ENCODE measurements around the gene PHC2.

The PHC2 gene

DNA sequence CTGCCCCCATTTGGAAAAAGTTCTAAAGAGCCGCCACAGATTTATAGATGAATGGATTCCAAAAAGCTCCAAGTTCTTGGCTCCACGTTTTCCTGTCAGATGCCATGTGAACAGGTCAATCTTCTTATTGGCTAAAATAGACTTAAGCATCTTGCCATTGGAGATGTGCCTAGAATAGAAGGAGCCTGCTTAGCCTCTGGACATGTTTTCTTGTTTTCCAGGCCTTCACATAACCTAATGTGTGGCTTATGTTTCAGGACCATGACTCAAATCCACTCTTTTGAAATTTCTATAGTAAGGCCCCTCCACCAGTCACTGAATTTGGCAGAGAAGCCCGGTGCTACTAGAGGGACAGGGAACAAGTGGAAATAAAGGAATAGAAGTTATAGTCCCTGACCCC is 31.5 kb downstream of the PHC2 start:
- no peak overlapping the region for H4K8ac ChIP-seq (ENCODE audit: low read depth, low read length)
- no peak overlapping the region for H2BK15ac ChIP-seq (replicated peaks; ENCODE audit: low read depth)
- H3K79me2 ChIP-seq (ENCODE audit: control insufficient read depth, insufficient read depth, low read length) = no peaks in the 10 kb centered on the region
- H3K36me3 ChIP-seq (ENCODE audit: control insufficient read depth, insufficient read depth, low read length) = no peaks in the 10 kb centered on the region
- H2BK5ac ChIP-seq (ENCODE audit: low read length) = no peak overlapping the region
- H2BK120ac ChIP-seq (ENCODE audit: low read depth, low read length) = no peak overlapping the region
- WGBS (ENCODE audit: extremely low coverage, insufficient coverage, low lambda C conversion rate) = no CpG with 5 or more reads among the region's 3 CpGs
- no peaks in the 10 kb centered on the region for H3K79me1 ChIP-seq (ENCODE audit: low read length)
- no peak overlapping the region for H4K5ac ChIP-seq (ENCODE audit: low read length)
- no peaks in the 10 kb centered on the region for H3K4me1 ChIP-seq (ENCODE audit: control insufficient read depth, low read depth, low read length)
- H3K9ac ChIP-seq (ENCODE audit: low read length) = no peak overlapping the region
- no peak overlapping the region for H3K18ac ChIP-seq (ENCODE audit: low read length)
- DNase-seq = no peak
- H3K4me3 ChIP-seq (ENCODE audit: low read length) = no peak overlapping the region
- no peak overlapping the region for H3K4ac ChIP-seq (ENCODE audit: low read depth, low read length)
- no peak overlapping the region for H3K4me2 ChIP-seq (ENCODE audit: low read length)
- no peak overlapping the region for H3K56ac ChIP-seq (ENCODE audit: low read length)
- H3K27ac ChIP-seq (ENCODE audit: low read depth, low read length) = no peak overlapping the region
- no peak overlapping the region for H2AK5ac ChIP-seq (ENCODE audit: low read length)
- no peak overlapping the region for H3K23ac ChIP-seq (ENCODE audit: low read length)
- H3K27me3 ChIP-seq (ENCODE audit: insufficient read depth, low read length, poor library complexity) = no peaks in the 10 kb centered on the region

DNA sequence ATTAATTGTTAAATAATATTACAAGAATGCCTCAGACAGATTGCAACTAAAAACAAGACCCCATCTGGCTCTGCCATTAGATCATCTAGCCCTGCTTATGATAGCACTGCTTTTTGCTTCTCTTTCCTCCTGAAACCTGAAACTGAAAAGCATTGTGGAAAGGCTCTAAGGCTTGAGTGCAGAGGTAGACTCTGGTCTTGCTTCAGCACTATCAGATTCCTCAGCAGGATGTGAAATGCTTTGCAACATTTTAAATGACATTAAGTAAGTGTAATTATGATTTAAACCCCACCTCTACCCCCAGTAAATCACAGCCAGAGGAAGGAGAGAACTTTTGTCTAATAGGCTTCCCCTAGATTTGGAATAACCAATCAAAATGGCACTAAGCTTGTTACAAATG is 32.9 kb downstream of the PHC2 start:
- Histone ChIP-seq H2BK120ac (ENCODE audit: low read depth, low read length) (no peak overlapping the region), H3K27ac (ENCODE audit: low read depth, low read length) (no peak overlapping the region), H2AK5ac (ENCODE audit: low read length) (no peak overlapping the region), H2BK5ac (ENCODE audit: low read length) (no peak overlapping the region), H2BK15ac (replicated peaks; ENCODE audit: low read depth) (no peak overlapping the region), H3K79me2 (ENCODE audit: control insufficient read depth, insufficient read depth, low read length) (no peaks in the 10 kb centered on the region), H3K23ac (ENCODE audit: low read length) (no peak overlapping the region), H4K5ac (ENCODE audit: low read length) (no peak overlapping the region), H3K9ac (ENCODE audit: low read length) (no peak overlapping the region), H3K79me1 (ENCODE audit: low read length) (no peaks in the 10 kb centered on the region), H3K4me3 (ENCODE audit: low read length) (no peak overlapping the region), H3K56ac (ENCODE audit: low read length) (no peak overlapping the region), H3K36me3 (ENCODE audit: control insufficient read depth, insufficient read depth, low read length) (no peaks in the 10 kb centered on the region), H4K8ac (ENCODE audit: low read depth, low read length) (no peak overlapping the region), H3K4me1 (ENCODE audit: control insufficient read depth, low read depth, low read length) (peaks cover 2% of the 10 kb centered on the region), H3K18ac (ENCODE audit: low read length) (no peak overlapping the region), H3K4ac (ENCODE audit: low read depth, low read length) (no peak overlapping the region), H3K4me2 (ENCODE audit: low read length) (no peak overlapping the region), H3K27me3 (ENCODE audit: insufficient read depth, low read length, poor library complexity) (no peaks in the 10 kb centered on the region)
- no peak for DNase-seq

DNA sequence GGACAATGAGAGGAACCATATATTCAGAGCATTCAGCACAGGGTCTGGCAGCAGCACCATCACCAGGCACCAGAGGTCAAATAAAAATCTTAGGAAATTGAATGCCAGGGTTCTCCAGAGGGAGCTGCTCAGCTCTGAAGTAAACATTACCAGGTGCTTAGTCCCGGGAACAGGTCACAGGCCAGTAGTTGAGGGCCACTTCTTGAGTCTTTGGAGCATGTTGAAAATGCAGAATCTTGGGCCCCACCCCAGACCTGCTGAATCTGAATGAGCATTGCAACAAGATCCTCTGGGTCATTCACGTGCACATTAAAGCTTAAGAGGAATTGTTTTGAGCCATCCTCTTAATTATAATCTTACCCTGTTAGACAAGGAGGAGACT is 33.8 kb downstream of the PHC2 start:
- peaks cover 4% of the 10 kb centered on the region for H3K4me1 ChIP-seq (ENCODE audit: control insufficient read depth, low read depth, low read length)
- no CpG with 5 or more reads among the region's 2 CpGs for WGBS (ENCODE audit: extremely low coverage, insufficient coverage, low lambda C conversion rate)
- no peak overlapping the region for H3K18ac ChIP-seq (ENCODE audit: low read length)

DNA sequence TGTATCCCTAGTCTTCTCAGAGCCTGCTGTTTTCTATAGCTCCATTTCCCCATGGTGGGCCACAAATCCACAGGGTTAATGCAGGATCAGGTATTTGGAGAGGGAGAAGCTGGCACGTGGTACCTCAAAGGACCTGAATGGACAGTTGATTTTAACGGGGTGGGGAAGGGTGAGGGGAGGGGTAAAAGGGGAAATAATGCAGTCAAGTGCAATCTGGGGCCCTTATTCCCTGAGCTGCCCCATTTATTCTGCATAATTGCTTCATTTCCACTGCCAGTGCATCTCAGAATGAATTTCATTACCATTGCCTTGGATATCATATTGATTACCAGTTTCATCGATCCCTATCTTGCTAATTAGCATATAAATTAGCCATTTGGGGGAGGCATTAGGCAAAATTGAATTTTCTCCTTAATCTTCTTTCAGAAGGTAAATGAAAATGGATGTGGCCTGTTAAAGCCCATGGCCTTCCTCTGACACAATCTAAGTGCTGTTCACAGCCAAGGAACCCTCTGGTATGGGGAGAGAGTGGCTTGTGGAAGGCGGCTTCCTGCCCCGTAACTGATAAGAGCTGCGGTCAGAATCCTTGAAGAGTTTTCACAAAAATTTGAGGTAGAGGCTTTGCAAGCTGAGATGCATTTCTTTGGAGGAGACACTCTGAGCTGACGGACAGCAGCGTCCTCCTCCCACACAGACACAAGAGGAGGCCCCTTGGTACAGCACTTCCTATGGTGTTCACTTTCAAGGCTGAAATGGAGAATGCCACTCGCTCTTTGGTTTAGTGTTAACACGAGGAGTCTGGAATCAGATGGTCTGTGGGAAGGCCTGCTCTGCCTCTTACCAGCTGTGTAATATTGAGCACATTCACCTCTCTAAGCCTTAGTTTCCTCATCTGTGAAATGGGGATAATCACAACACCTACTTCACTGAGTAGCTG is 34.4 kb downstream of the PHC2 start:
- H3K27ac ChIP-seq (ENCODE audit: low read depth, low read length) = no peak overlapping the region
- peak; percentile 66 for DNase-seq
- peak overlapping the region; percentile 43 for H3K56ac ChIP-seq (ENCODE audit: low read length)
- H2BK5ac ChIP-seq (ENCODE audit: low read length) = peak overlapping the region; percentile 13
- H3K9ac ChIP-seq (ENCODE audit: low read length) = no peak overlapping the region
- H4K5ac ChIP-seq (ENCODE audit: low read length) = no peak overlapping the region
- no peaks in the 10 kb centered on the region for H3K79me2 ChIP-seq (ENCODE audit: control insufficient read depth, insufficient read depth, low read length)
- H2BK15ac ChIP-seq (replicated peaks; ENCODE audit: low read depth) = no peak overlapping the region
- no peaks in the 10 kb centered on the region for H3K79me1 ChIP-seq (ENCODE audit: low read length)
- H3K4ac ChIP-seq (ENCODE audit: low read depth, low read length) = no peak overlapping the region
- no peak overlapping the region for H3K4me3 ChIP-seq (ENCODE audit: low read length)
- no peak overlapping the region for H3K23ac ChIP-seq (ENCODE audit: low read length)
- WGBS (ENCODE audit: extremely low coverage, insufficient coverage, low lambda C conversion rate) = no CpG with 5 or more reads among the region's 10 CpGs
- H2AK5ac ChIP-seq (ENCODE audit: low read length) = no peak overlapping the region
- H3K18ac ChIP-seq (ENCODE audit: low read length) = no peak overlapping the region
- no peaks in the 10 kb centered on the region for H3K27me3 ChIP-seq (ENCODE audit: insufficient read depth, low read length, poor library complexity)
- H2BK120ac ChIP-seq (ENCODE audit: low read depth, low read length) = no peak overlapping the region
- H3K4me1 ChIP-seq (ENCODE audit: control insufficient read depth, low read depth, low read length) = peaks cover 6% of the 10 kb centered on the region
- no peak overlapping the region for H4K8ac ChIP-seq (ENCODE audit: low read depth, low read length)
- no peaks in the 10 kb centered on the region for H3K36me3 ChIP-seq (ENCODE audit: control insufficient read depth, insufficient read depth, low read length)
- H3K4me2 ChIP-seq (ENCODE audit: low read length) = no peak overlapping the region

More for the DNA sequence above, 33.8 kb downstream of the PHC2 start:
- Histone ChIP-seq H3K79me2 (ENCODE audit: control insufficient read depth, insufficient read depth, low read length) (no peaks in the 10 kb centered on the region), H2BK120ac (ENCODE audit: low read depth, low read length) (no peak overlapping the region), H4K5ac (ENCODE audit: low read length) (no peak overlapping the region), H3K4me3 (ENCODE audit: low read length) (no peak overlapping the region), H3K9ac (ENCODE audit: low read length) (no peak overlapping the region), H2AK5ac (ENCODE audit: low read length) (no peak overlapping the region), H3K36me3 (ENCODE audit: control insufficient read depth, insufficient read depth, low read length) (no peaks in the 10 kb centered on the region), H3K27me3 (ENCODE audit: insufficient read depth, low read length, poor library complexity) (no peaks in the 10 kb centered on the region), H4K8ac (ENCODE audit: low read depth, low read length) (no peak overlapping the region), H2BK5ac (ENCODE audit: low read length) (no peak overlapping the region), H3K23ac (ENCODE audit: low read length) (no peak overlapping the region), H2BK15ac (replicated peaks; ENCODE audit: low read depth) (no peak overlapping the region), H3K56ac (ENCODE audit: low read length) (peak overlapping the region; percentile 43), H3K79me1 (ENCODE audit: low read length) (no peaks in the 10 kb centered on the region), H3K4me2 (ENCODE audit: low read length) (no peak overlapping the region), H3K4ac (ENCODE audit: low read depth, low read length) (no peak overlapping the region), H3K27ac (ENCODE audit: low read depth, low read length) (no peak overlapping the region)
- no peak for DNase-seq

DNA sequence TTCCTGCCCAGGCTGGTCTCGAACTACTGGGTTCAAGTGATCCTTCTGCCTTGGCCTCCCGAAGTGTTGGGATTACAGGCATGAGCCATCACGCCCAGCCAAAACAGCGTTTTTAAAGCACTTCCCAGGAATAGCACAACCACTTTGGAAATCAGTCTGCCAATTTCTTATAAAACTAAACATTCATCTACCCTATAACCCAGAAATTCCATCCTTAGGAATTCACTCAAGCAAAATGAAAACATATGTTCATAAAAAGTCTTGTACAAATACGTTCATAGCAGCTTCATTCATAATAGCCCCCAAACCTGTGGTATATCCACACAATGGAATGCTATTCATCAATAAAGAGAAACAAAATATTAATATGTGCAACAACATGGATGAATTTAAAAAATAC is 36.1 kb downstream of the PHC2 start:
- Histone ChIP-seq H3K36me3 (ENCODE audit: control insufficient read depth, insufficient read depth, low read length) (no peaks in the 10 kb centered on the region), H3K4me1 (ENCODE audit: control insufficient read depth, low read depth, low read length) (peaks cover 9% of the 10 kb centered on the region), H2AK5ac (ENCODE audit: low read length) (no peak overlapping the region), H3K23ac (ENCODE audit: low read length) (no peak overlapping the region), H3K27me3 (ENCODE audit: insufficient read depth, low read length, poor library complexity) (no peaks in the 10 kb centered on the region), H3K4me3 (ENCODE audit: low read length) (no peak overlapping the region), H2BK15ac (replicated peaks; ENCODE audit: low read depth) (no peak overlapping the region), H3K18ac (ENCODE audit: low read length) (no peak overlapping the region), H3K4ac (ENCODE audit: low read depth, low read length) (no peak overlapping the region), H4K5ac (ENCODE audit: low read length) (no peak overlapping the region), H3K27ac (ENCODE audit: low read depth, low read length) (no peak overlapping the region), H3K9ac (ENCODE audit: low read length) (no peak overlapping the region), H3K56ac (ENCODE audit: low read length) (no peak overlapping the region), H3K79me2 (ENCODE audit: control insufficient read depth, insufficient read depth, low read length) (no peaks in the 10 kb centered on the region), H3K79me1 (ENCODE audit: low read length) (no peaks in the 10 kb centered on the region), H4K8ac (ENCODE audit: low read depth, low read length) (no peak overlapping the region), H2BK120ac (ENCODE audit: low read depth, low read length) (no peak overlapping the region), H2BK5ac (ENCODE audit: low read length) (no peak overlapping the region), H3K4me2 (ENCODE audit: low read length) (no peak overlapping the region)
- WGBS (ENCODE audit: extremely low coverage, insufficient coverage, low lambda C conversion rate) = no CpG with 5 or more reads among the region's 5 CpGs
- no peak for DNase-seq

DNA sequence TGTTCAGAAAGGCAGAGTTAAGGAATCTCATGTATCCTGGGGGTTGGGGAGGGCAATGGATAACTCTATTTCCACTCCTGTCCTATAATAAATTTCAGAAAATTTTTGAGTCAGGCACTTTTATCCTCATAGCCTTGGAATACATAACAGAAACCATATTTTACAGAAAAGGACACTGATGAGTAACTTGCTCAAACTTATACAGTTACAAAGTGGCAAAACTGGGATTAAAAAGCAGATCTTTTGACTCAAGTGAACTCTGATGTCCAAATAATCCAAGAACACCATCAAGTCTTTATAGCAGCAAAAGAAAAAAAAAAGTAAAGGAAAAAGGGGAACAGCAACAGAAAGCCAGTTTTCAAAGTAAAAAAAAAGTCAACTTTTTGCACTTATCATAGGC is 36.9 kb downstream of the PHC2 start:
- no peaks in the 10 kb centered on the region for H3K79me2 ChIP-seq (ENCODE audit: control insufficient read depth, insufficient read depth, low read length)
- H3K4me3 ChIP-seq (ENCODE audit: low read length) = no peak overlapping the region
- no peak overlapping the region for H3K18ac ChIP-seq (ENCODE audit: low read length)
- no peak overlapping the region for H3K9ac ChIP-seq (ENCODE audit: low read length)
- H3K4me2 ChIP-seq (ENCODE audit: low read length) = no peak overlapping the region
- no peak overlapping the region for H2BK120ac ChIP-seq (ENCODE audit: low read depth, low read length)
- H4K5ac ChIP-seq (ENCODE audit: low read length) = no peak overlapping the region
- no peak overlapping the region for H2BK15ac ChIP-seq (replicated peaks; ENCODE audit: low read depth)
- no peak overlapping the region for H3K23ac ChIP-seq (ENCODE audit: low read length)
- no peak overlapping the region for H3K56ac ChIP-seq (ENCODE audit: low read length)
- H3K4me1 ChIP-seq (ENCODE audit: control insufficient read depth, low read depth, low read length) = peaks cover 9% of the 10 kb centered on the region
- H3K4ac ChIP-seq (ENCODE audit: low read depth, low read length) = no peak overlapping the region
- H3K36me3 ChIP-seq (ENCODE audit: control insufficient read depth, insufficient read depth, low read length) = no peaks in the 10 kb centered on the region
- no peaks in the 10 kb centered on the region for H3K79me1 ChIP-seq (ENCODE audit: low read length)
- no peak overlapping the region for H3K27ac ChIP-seq (ENCODE audit: low read depth, low read length)
- H2BK5ac ChIP-seq (ENCODE audit: low read length) = no peak overlapping the region
- H2AK5ac ChIP-seq (ENCODE audit: low read length) = no peak overlapping the region
- H4K8ac ChIP-seq (ENCODE audit: low read depth, low read length) = no peak overlapping the region
- no peak for DNase-seq
- H3K27me3 ChIP-seq (ENCODE audit: insufficient read depth, low read length, poor library complexity) = no peaks in the 10 kb centered on the region
